ENCODE data around the gene MCRS1.

- no peak for TF ChIP-seq FEZF1 (tag by site-specific recombination; IDR thresholded peaks at IDR 0.05)
- TF ChIP-seq ZEB2 (tag by site-specific recombination; IDR thresholded peaks at IDR 0.05), result no peak
- TF ChIP-seq CTCF (tag by site-specific recombination; IDR thresholded peaks at IDR 0.05), result no peak
- no peak for TF ChIP-seq ZNF266 (tag by site-specific recombination; IDR thresholded peaks at IDR 0.05; ENCODE audit: low read depth)
- no peak for TF ChIP-seq ZNF561 (tag by site-specific recombination; IDR thresholded peaks at IDR 0.05; ENCODE audit: borderline replicate concordance)
- no peak for TF ChIP-seq ZNF416 (tag by site-specific recombination; IDR thresholded peaks at IDR 0.05)
- no peak for TF ChIP-seq MYNN (tag by site-specific recombination; IDR thresholded peaks at IDR 0.05; ENCODE audit: borderline replicate concordance)
- TF ChIP-seq ZNF274 (IDR thresholded peaks at IDR 0.05; ENCODE audit: low read length), result no peak
- TF ChIP-seq ZNF274 (tag by site-specific recombination; IDR thresholded peaks at IDR 0.05; ENCODE audit: borderline replicate concordance), result no peak
- TF ChIP-seq ZNF473 (tag by site-specific recombination; IDR thresholded peaks at IDR 0.05), result no peak
- TF ChIP-seq SCRT1 (tag by site-specific recombination; IDR thresholded peaks at IDR 0.05; ENCODE audit: borderline replicate concordance), result no peak
- TF ChIP-seq HIC1 (tag by site-specific recombination; IDR thresholded peaks at IDR 0.05), result no peak
- no peak for TF ChIP-seq YY1 (tag by site-specific recombination; IDR thresholded peaks at IDR 0.05)
- no peak for TF ChIP-seq ZNF146 (tag by site-specific recombination; IDR thresholded peaks at IDR 0.05)
Observed at GRCh38 chr12:49562233-49562632, 5.7 kb downstream of the MCRS1 start.
